Ishikawa (cell line): ENCODE measurements around the gene DCANP1.

Experiments
- CEBPB ChIP-seq: IDR thresholded peaks from 2 replicates; pipeline ENCODE4 v1.6.1; 2012
- CREB1 ChIP-seq: IDR thresholded peaks from 2 replicates; pipeline ENCODE4 v1.6.1; 2012; ENCODE audit warnings: low read depth
- EGR1 ChIP-seq: IDR thresholded peaks from 2 replicates; pipeline ENCODE4 v1.6.1; 2012
- EP300 ChIP-seq: IDR thresholded peaks from 2 replicates; pipeline ENCODE4 v1.6.1; 2012; ENCODE audit warnings: borderline replicate concordance
- FOXM1 ChIP-seq: IDR thresholded peaks from 2 replicates; pipeline ENCODE4 v1.6.1; 2012; ENCODE audit warnings: low read depth, borderline replicate concordance
- MAX ChIP-seq: IDR thresholded peaks from 2 replicates; pipeline ENCODE4 v1.6.1; 2012
- NFIC ChIP-seq: IDR thresholded peaks from 2 replicates; pipeline ENCODE4 v1.6.1; 2012
- RAD21 ChIP-seq: IDR thresholded peaks from 2 replicates; pipeline ENCODE4 v1.6.1; 2012; ENCODE audit warnings: low read depth
- REST ChIP-seq: IDR thresholded peaks from 2 replicates; pipeline ENCODE4 v1.6.1; 2012; ENCODE audit warnings: low read depth, mild to moderate bottlenecking
- TAF1 ChIP-seq: IDR thresholded peaks from 2 replicates; pipeline ENCODE4 v1.6.1; 2012; ENCODE audit warnings: low read depth, mild to moderate bottlenecking
- TCF12 ChIP-seq: IDR thresholded peaks from 2 replicates; pipeline ENCODE4 v1.6.1; 2012; ENCODE audit warnings: low read depth
- TEAD4 ChIP-seq: IDR thresholded peaks from 2 replicates; pipeline ENCODE4 v1.6.1; 2012
- USF1 ChIP-seq: IDR thresholded peaks from 2 replicates; pipeline ENCODE4 v1.6.1; 2012
- YY1 ChIP-seq: IDR thresholded peaks from 2 replicates; pipeline ENCODE4 v1.6.1; 2012; ENCODE audit warnings: low read depth
- ZBTB7A ChIP-seq: IDR thresholded peaks from 2 replicates; pipeline ENCODE4 v1.6.1; 2012; ENCODE audit warnings: low read depth

DCANP1 gene

GRCh38 chr5:135491552-135492318 lies 44.6 kb upstream of the DCANP1 start:
- TF ChIP-seq TAF1 (no peak), NFIC (no peak), USF1 (no peak), RAD21 (no peak), MAX (no peak), ZBTB7A (no peak), EP300 (no peak), TCF12 (no peak), CREB1 (no peak), REST (no peak), CEBPB (no peak), EGR1 (no peak), YY1 (no peak), FOXM1 (no peak), TEAD4 (no peak)

- no peak for TF ChIP-seq FOXM1
- TF ChIP-seq ZBTB7A: no peak
- no peak for TF ChIP-seq TAF1
- TF ChIP-seq CEBPB: no peak
Observed at GRCh38 chr5:135491038-135491551, 43.9 kb upstream of the DCANP1 start.

GRCh38 chr5:135490245-135491037 lies 43.3 kb upstream of the DCANP1 start:
- TF ChIP-seq RAD21: no peak
- TF ChIP-seq YY1: no peak
- no peak for TF ChIP-seq REST
- no peak for TF ChIP-seq MAX
- TF ChIP-seq CEBPB: no peak
- no peak for TF ChIP-seq EGR1
- TF ChIP-seq FOXM1: no peak
- TF ChIP-seq TEAD4: no peak
- no peak for TF ChIP-seq EP300
- no peak for TF ChIP-seq CREB1
- TF ChIP-seq USF1: no peak
- TF ChIP-seq NFIC: no peak
- no peak for TF ChIP-seq TCF12
- TF ChIP-seq TAF1: no peak
- no peak for TF ChIP-seq ZBTB7A

- no peak for TF ChIP-seq REST
- TF ChIP-seq EGR1: no peak
- TF ChIP-seq YY1: no peak
- TF ChIP-seq EP300: no peak
- TF ChIP-seq TEAD4: no peak
- TF ChIP-seq RAD21: no peak
- TF ChIP-seq CREB1: no peak
- no peak for TF ChIP-seq TAF1
- TF ChIP-seq USF1: no peak
- TF ChIP-seq NFIC: no peak
- TF ChIP-seq FOXM1: no peak
Observed at GRCh38 chr5:135489466-135490244, 42.5 kb upstream of the DCANP1 start.
